PC-3 (cell line): Measurements from ENCODE around the gene TTBK1. TPM values are rescaled to one million over a fixed set of nuclear protein-coding genes. Genes with fewer than 3 reads are reported as not detected.

Experiments
- ATAC-seq: fragments of 200-7000 bp; cut with Tn5 transposase; 2 replicates; pipeline ENCODE4 v1.9.1; 2020; ENCODE audit warnings: mild to moderate bottlenecking, moderate library complexity
- BruUV-seq: library from RNA; stranded (reverse); fragments of 400-500 nt; replicated peaks from 2 replicates; lab custom pipeline; 2021; lab: Mats Ljungman, UMichigan
- CTCF ChIA-PET: fragments of 300-600 bp; sonication (Branson Sonifier 250); formaldehyde crosslinking; loops from one replicate; lab custom pipeline; 2022; ENCODE audit warnings: antibody characterized with exemption; lab: Charles Lee
- POLR2A ChIA-PET: fragments of 300-600 bp; sonication (Branson Sonifier 250); formaldehyde crosslinking; loops from one replicate; lab custom pipeline; 2022; ENCODE audit warnings: antibody characterized with exemption; ENCODE audit not compliant: unreplicated experiment; lab: Charles Lee
- DNase-seq: peaks from one replicate; pipeline ENCODE4 v3.0.0-alpha.2; 2015
- H2AFZ ChIP-seq: fragments of 300-600 bp; sonication (generic); 2 replicates; pipeline ENCODE4 v1.6.0; 2016; ENCODE audit warnings: antibody characterized with exemption, low read length
- H3F3A ChIP-seq: fragments of 300-600 bp; sonication (generic); one replicate; pipeline ENCODE4 v1.6.0; 2017; ENCODE audit warnings: antibody characterized with exemption, low read length, control low read depth, mild to moderate bottlenecking; ENCODE audit not compliant: unreplicated experiment
- H3K27ac ChIP-seq: fragments of 300-600 bp; sonication (generic); 2 replicates; pipeline ENCODE4 v1.5.1; 2016; ENCODE audit warnings: mild to moderate bottlenecking, low read length
- H3K27me3 ChIP-seq: fragments of 300-600 bp; sonication (generic); 2 replicates; pipeline ENCODE4 v1.6.1; 2016; ENCODE audit warnings: low read length, mixed read lengths
- H3K36me3 ChIP-seq: fragments of 300-600 bp; sonication (generic); 2 replicates; pipeline ENCODE4 v1.6.1; 2016; ENCODE audit warnings: low read depth, mixed run types, low read length, mixed read lengths
- H3K4me1 ChIP-seq: fragments of 300-600 bp; sonication (generic); 2 replicates; pipeline ENCODE4 v1.5.1; 2016; ENCODE audit warnings: low read length; ENCODE audit not compliant: insufficient read depth
- H3K4me2 ChIP-seq: fragments of 300-600 bp; sonication (generic); 2 replicates; pipeline ENCODE4 v1.6.0; 2016; ENCODE audit warnings: low read length
- H3K4me3 ChIP-seq: fragments of 300-600 bp; sonication (generic); 2 replicates; pipeline ENCODE4 v1.5.1; 2016; ENCODE audit warnings: mild to moderate bottlenecking, low read length, mixed read lengths
- H3K79me2 ChIP-seq: fragments of 300-600 bp; sonication (generic); 2 replicates; pipeline ENCODE4 v1.6.1; 2017; ENCODE audit warnings: low read length, mixed read lengths
- H3K9ac ChIP-seq: fragments of 300-600 bp; sonication (generic); 2 replicates; pipeline ENCODE4 v1.6.0; 2016; ENCODE audit warnings: mild to moderate bottlenecking, low read length
- H3K9me2 ChIP-seq: fragments of 300-600 bp; sonication (generic); replicated peaks from 2 replicates; pipeline ENCODE4 v1.6.1; 2016; ENCODE audit warnings: mixed run types, low read length, mixed read lengths
- H3K9me3 ChIP-seq: fragments of 300-600 bp; sonication (generic); 2 replicates; pipeline ENCODE4 v1.6.1; 2016; ENCODE audit warnings: low read length, mixed read lengths
- H4K20me1 ChIP-seq: fragments of 300-600 bp; sonication (generic); 2 replicates; pipeline ENCODE4 v1.6.1; 2016; ENCODE audit warnings: low read length, mixed read lengths
- EZH2 ChIP-seq: fragments of 300-600 bp; sonication (generic); IDR thresholded peaks from one replicate; pipeline ENCODE4 v1.6.1; 2017; ENCODE audit warnings: antibody characterized with exemption, mild to moderate bottlenecking, low read length; ENCODE audit not compliant: unreplicated experiment
- EZH2phosphoT487 ChIP-seq: fragments of 300-600 bp; sonication (generic); IDR thresholded peaks from 2 replicates; pipeline ENCODE4 v1.6.1; 2018; ENCODE audit warnings: mild to moderate bottlenecking, antibody characterized with exemption, low read length, borderline replicate concordance
- intact Hi-C: fragments of 100-400 bp; cut with micrococcal nuclease; formaldehyde crosslinking; loops from 2 replicates; pipeline ENCODE4 v1.9.0; 2023
- total RNA-seq: library from RNA; depleted of rRNA; stranded (reverse); fragments of >200 nt; gene quantifications from 2 replicates; pipeline ENCODE4 v1.2.3, GENCODE V29; 2014
- TF ChIP-seq, protein P1 (sequence below): fragments of 300-600 bp; sonication (generic); conservative IDR thresholded peaks from 2 replicates; pipeline ENCODE4 v1.5.1; 2017; ENCODE audit warnings: antibody characterized with exemption, low read depth, mild to moderate bottlenecking, low read length

The TTBK1 gene
- total RNA-seq, 1 experiment from 2014 or later = not detected

DNA sequence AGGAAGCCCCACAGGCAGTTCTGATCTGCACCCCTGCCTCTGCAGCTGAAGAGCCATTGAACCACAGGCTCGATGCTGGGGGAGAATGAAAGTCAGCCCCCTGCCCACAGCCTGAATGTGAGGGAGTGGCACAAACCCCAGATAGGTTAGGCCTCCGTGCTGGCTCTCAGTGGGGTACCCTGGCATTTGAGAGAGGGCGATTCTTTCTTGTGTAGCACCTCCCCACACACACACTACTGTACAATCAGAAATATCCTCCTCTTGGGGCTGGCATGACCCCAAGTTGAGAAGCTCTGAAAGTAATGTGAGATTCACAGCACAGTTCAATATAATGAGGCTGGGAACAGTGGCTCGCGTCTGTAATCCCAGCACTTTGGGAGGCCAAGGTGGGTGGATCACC lies 17.9 kb downstream of the TTBK1 start:
- no peaks in the 10 kb centered on the region for H3K4me1 ChIP-seq
- no peaks in the 10 kb centered on the region for H3F3A ChIP-seq
- H3K9ac ChIP-seq = no peak overlapping the region
- POLR2A ChIA-PET = no interaction called here
- TF ChIP-seq, protein P1, sequence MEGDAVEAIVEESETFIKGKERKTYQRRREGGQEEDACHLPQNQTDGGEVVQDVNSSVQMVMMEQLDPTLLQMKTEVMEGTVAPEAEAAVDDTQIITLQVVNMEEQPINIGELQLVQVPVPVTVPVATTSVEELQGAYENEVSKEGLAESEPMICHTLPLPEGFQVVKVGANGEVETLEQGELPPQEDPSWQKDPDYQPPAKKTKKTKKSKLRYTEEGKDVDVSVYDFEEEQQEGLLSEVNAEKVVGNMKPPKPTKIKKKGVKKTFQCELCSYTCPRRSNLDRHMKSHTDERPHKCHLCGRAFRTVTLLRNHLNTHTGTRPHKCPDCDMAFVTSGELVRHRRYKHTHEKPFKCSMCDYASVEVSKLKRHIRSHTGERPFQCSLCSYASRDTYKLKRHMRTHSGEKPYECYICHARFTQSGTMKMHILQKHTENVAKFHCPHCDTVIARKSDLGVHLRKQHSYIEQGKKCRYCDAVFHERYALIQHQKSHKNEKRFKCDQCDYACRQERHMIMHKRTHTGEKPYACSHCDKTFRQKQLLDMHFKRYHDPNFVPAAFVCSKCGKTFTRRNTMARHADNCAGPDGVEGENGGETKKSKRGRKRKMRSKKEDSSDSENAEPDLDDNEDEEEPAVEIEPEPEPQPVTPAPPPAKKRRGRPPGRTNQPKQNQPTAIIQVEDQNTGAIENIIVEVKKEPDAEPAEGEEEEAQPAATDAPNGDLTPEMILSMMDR = no peak
- TF ChIP-seq EZH2 = no peak
- no peak for TF ChIP-seq EZH2phosphoT487
- H3K79me2 ChIP-seq = no peaks in the 10 kb centered on the region
- no peak overlapping the region for H2AFZ ChIP-seq
- no peaks in the 10 kb centered on the region for H3K9me2 ChIP-seq
- CTCF ChIA-PET = no interaction called here
- H3K27ac ChIP-seq = no peak overlapping the region
- ATAC-seq (no peak), DNase-seq (no peak)
- no peaks in the 10 kb centered on the region for H3K9me3 ChIP-seq
- no peaks in the 10 kb centered on the region; the same call in 1 of the 2 replicates for H3K36me3 ChIP-seq
- intact Hi-C loops = loop anchor here (5.0 kb wide), 1 partner anchor 246 kb away; no protein-coding TSS in a partner anchor
- H4K20me1 ChIP-seq = no peaks in the 10 kb centered on the region
- H3K4me2 ChIP-seq = no peak overlapping the region
- H3K27me3 ChIP-seq = no peaks in the 10 kb centered on the region
- no peak overlapping the region for H3K4me3 ChIP-seq
- no TSS peak for BruUV-seq

DNA sequence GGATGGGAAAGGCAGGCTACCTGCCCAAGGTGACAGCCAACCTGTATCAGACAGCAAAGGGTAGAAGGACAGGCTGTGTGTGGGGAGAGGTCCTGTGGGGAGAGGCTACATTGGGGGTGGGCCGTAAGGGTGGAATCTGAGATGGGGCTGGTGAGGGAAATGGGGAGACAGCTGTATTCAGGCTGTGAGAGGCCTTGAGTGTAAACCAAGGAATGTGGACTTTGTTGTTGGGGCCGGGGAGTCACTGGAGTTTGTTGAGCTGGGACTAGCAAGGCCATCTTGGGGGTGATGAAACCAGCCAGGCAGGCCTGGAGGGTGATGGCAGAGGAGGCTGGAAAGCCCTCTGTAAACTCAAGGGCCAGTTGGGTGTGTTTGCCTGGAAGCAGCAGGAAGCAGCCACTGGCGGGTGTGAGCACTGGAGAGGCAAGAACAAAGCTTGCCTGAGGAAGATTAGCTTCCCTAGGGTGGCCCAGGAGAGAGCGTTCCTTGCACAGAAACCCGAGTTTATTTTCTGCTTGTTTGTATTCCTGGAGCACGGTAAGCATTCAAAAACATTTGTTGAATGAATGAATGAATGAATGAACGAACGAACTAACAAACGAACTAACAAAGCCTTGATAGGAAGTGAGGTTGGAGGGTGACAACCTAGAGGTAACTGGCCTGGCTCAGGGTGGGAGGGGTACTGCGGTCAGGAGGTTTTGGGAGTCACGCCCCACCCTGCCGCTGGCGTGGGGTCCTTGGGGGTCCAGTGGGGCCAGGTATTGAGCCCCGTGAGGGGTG lies 18.9 kb downstream of the TTBK1 start:
- Histone ChIP-seq H3K79me2 (no peaks in the 10 kb centered on the region), H3K4me1 (no peaks in the 10 kb centered on the region), H3K4me2 (no peak overlapping the region), H2AFZ (no peak overlapping the region), H4K20me1 (no peaks in the 10 kb centered on the region), H3K9me3 (no peaks in the 10 kb centered on the region), H3K27me3 (no peaks in the 10 kb centered on the region), H3K9me2 (no peaks in the 10 kb centered on the region), H3K27ac (no peak overlapping the region), H3K36me3 (no peaks in the 10 kb centered on the region; the same call in 1 of the 2 replicates), H3K9ac (no peak overlapping the region), H3F3A (no peaks in the 10 kb centered on the region), H3K4me3 (no peak overlapping the region)
- ATAC-seq (no peak), DNase-seq (no peak)
- CTCF ChIA-PET = no interaction called here
- intact Hi-C loops = loop anchor here (5.0 kb wide), 1 partner anchor 245 kb away; no protein-coding TSS in a partner anchor
- BruUV-seq = no TSS peak
- POLR2A ChIA-PET = no interaction called here
- TF ChIP-seq, protein P1 = no peak

DNA sequence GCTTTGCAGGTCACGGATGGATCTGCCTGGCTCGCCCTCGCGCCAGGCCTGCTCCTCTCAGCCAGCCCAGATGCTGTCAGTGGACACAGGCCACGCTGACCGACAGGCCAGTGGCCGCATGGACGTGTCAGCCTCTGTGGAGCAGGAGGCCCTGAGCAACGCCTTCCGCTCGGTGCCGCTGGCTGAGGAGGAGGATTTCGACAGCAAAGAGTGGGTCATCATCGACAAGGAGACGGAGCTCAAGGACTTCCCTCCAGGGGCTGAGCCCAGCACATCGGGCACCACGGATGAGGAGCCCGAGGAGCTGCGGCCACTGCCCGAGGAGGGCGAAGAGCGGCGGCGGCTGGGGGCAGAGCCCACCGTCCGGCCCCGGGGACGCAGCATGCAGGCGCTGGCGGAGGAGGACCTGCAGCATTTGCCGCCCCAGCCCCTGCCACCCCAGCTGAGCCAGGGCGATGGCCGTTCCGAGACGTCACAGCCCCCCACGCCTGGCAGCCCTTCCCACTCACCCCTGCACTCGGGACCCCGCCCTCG lies 19.6 kb downstream of the TTBK1 start:
- BruUV-seq = no TSS peak
- H3K27ac ChIP-seq = no peak overlapping the region
- H3K9me3 ChIP-seq = no peaks in the 10 kb centered on the region
- TF ChIP-seq EZH2phosphoT487 (no peak), EZH2 (no peak)
- TF ChIP-seq, protein P1 = no peak
- DNase-seq = no peak
- no peaks in the 10 kb centered on the region for H3K27me3 ChIP-seq
- H4K20me1 ChIP-seq = no peaks in the 10 kb centered on the region
- no peaks in the 10 kb centered on the region for H3K4me1 ChIP-seq
- H2AFZ ChIP-seq = no peak overlapping the region
- no peaks in the 10 kb centered on the region for H3F3A ChIP-seq
- H3K36me3 ChIP-seq = no peaks in the 10 kb centered on the region; the same call in 1 of the 2 replicates
- intact Hi-C loops = loop anchor here (1.0 to 5.0 kb wide), 3 partner anchors 71 to 244 kb away; no protein-coding TSS in a partner anchor
- H3K9ac ChIP-seq = no peak overlapping the region
- no peaks in the 10 kb centered on the region for H3K79me2 ChIP-seq
- no peak overlapping the region for H3K4me2 ChIP-seq
- ChIA-PET CTCF (interaction anchor here (1.0 kb wide), 1 partner anchor 135 kb away, joined by 3 read pairs; no protein-coding TSS in a partner anchor), POLR2A (no interaction called here)
- ATAC-seq = no peak
- no peaks in the 10 kb centered on the region for H3K9me2 ChIP-seq
- H3K4me3 ChIP-seq = no peak overlapping the region
